KG1 (cell line): ENCODE measurements around the gene SPCS1.

Experiments
- DNase-seq: peaks from one replicate; lab custom pipeline; 2025; lab: John Stamatoyannopoulos, UW

Gene SPCS1

DNA sequence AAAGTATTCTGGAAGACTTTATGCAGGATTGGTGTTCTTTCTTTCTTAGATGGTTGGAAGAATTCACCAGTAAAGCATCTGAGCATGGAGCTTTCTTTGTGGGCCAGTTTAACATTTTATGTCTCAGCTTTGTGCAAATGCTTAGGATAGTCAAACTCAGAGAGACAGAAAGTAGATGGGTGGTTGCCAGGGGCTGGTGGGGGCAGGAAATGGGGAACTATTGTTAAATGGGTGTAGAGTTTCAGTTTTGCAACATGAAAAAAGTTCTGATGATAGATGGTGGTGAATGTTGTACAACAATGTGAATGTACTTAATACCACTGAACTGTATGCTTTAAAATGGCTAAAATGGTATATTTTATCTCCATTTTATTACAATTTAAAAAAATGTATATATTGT, 24.8 kb downstream of the SPCS1 start:
- DNase-seq: no peak

DNA sequence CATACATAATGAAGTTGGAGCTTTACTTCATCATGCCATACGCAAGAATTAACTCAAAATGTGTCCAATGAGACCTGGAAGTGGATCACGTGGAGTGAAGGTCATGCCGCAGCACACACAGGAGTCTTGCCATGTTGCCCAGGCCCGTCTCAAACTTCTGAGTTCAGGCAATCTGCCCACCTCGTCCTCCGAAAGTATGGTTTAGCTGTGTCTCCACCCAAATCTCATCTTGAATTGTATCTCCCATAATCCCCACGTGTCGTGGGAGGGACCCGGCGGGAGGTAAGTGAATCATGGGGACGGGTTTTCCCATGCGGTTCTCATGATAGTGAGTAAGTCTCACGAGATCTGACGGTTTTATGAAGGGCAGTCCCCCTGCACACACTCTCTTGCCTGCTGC, 25.7 kb downstream of the SPCS1 start:
- no peak for DNase-seq

DNA sequence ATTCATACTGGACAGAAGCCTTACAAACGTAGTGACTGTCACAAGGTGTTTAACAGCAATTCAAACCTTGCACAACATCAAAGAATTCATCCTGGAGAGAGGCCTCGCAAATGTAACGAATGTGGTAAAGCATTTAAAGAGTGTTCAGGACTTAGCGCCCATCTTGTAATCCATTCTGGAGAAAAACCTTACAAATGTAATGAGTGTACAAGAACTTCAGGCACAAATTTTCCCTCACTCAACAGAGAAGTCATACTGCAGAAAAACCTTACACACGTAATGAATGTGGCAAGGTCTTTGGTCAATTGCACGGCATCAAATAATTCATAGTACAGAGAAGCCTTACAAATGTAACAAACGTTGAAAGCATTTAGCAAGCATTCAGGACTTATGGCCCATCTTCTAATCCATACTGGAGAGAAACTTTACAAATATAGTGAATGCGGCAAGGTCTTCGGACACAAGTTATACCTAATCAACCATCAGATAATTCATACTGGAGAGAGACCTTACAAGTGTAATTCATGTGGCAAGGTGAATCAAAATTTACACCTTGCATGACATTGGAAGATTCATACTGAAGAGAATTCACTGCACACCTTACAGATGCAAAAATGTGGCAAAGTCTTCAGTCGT, 27.5 kb downstream of the SPCS1 start:
- DNase-seq: no peak

DNA sequence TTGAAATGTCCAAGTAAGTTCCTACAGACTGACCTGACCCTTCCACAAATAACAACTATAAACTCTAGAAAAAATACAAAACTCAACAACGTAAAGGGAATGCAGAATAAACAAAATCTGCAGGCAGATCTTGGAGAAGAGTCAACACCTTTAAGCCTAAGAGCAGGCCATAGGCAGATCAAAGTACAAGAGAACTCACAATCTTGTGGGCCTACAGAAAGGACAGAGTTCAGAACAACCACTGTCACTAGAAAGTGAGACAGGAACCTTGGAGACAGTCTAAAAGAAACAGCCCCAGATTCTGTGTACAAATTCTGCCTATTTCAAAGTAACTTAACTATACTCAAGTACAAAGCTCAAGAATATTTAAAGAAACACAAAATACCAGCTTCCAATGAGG, 33.8 kb downstream of the SPCS1 start:
- no peak for DNase-seq

DNA sequence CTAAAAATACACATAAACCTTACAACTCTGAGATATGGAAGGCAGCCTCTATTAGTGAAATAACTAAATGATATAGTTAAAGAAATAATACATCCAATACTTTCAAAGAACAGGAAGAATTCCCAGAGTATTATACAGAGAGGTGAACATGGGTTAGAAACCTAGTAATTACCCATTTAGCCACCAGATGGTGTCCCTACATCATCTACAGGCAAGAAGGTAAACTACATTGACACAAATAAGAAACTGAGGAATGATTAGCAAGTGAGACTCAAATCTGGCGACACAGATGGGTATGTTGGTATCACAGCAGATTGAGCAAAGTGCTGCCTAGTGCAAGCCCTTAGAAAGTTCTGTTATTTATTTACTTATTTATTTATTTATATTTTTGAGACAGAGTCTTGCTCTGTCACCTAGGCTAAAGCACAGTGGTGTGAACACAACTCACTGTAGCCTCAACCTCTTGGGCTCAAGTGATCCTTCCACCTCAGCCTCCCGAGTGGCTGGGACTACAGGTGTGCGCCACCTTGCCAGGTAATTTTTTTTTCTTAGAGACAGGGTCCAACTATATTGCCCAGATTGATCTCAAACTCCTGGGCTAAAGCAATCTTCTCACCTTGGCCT, 36.6 kb downstream of the SPCS1 start:
- DNase-seq: no peak

DNA sequence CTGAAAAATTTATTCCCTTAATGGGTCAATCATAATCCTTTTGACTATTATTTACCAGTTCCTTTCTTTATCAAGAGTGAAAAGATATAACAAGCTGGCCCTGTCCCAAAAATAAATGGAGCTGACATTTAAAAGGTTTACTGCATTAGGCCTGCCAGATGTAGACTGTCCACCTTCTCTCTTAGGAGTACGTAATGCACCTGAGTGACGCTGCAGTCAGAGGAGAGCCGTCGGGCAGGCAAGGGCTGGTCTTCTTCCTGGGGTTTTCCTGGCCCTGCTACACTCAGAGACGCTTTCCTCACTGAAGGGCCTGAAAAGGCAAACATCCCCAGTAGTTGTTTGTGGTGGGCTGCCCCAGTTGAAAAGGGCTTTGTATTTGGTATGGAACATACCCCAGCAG, 37.2 kb downstream of the SPCS1 start:
- DNase-seq: no peak

DNA sequence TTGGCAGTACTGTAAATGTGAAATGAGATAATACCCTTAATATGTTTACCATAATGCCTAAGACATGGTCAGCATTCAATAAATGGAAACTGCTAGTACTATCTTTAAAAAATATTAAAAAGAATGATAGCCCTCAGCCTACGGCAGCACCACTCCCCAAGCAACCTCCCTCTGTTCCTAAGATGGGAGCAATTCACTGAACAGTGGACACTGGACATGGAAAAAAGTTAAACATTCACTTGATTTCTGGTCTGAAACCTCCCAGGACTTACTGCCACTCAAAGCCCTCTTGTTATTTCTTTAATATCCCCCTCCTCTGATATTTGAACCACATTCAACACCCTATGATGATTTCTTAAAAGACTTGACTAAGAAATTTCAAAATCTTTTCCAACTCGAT, 37.8 kb downstream of the SPCS1 start:
- no peak for DNase-seq

DNA sequence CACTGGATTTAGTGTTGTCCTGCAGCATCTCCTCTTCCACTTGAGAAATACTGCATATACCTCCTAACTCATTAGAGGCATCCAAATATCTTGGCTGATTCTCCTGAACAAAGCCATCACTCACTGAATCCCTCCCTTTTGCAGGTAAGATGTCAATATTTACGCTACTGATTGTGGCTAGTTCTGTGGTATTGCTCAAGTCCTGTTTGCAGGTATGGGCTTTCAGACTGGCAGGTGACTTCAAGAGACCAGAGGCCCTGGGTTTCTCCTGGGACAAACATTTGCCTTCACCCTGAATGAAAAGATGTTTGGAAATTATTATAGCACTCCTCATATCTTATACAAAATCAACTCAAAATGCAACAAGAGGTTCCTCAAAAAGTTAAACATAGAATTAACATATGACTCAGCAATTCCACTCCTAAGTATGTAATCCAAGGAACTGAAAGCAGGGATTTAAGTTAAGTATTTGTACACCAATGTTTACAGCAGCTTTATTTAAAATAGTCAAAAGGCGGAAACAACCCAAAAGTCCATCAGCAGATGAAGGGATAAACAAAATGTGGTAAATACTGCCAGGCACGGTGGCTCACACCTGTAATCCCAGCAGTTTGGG, 46.2 kb downstream of the SPCS1 start:
- no peak for DNase-seq

DNA sequence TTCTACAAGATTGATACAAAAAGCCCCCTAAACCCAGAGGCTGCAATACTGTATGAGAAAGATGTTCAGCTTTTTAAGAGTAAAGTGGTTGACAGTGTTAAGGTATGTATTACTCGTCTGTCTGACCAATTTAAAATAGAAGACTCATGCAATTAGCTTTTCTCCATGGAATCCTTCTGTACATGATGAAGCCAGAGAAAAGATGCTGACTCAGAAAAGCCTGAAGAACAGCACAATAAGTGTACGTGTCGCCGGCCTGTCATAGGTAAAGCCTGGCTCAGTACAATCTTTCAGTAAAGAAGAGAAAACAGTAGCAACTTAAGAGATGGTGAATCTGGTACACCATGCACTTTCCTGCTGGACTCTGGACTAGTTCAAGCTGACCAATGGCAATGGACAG, 48.5 kb downstream of the SPCS1 start:
- DNase-seq: no peak

DNA sequence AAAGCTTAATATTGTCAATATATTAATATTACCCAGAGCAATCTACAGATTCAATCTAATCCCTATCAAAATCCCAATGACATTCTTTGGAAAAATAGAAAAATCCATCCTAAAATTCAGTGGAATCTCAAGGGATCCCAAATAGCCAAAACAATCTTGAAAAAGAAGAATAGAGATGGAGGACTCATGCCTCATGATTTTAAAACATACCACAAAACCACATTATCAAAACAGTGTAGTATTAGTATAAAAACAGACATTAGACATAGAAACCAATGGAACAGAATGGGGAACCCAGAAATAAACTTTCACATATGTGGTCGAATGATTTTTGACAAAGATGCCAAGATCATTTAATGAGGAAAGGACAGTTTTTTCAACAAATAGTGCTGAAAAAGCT, 50.2 kb downstream of the SPCS1 start:
- DNase-seq: no peak
